Neuron (in vitro differentiated cells): ENCODE data around the gene PHLPP1.

Experiments
- H2AFZ ChIP-seq: one replicate; pipeline ENCODE4 v1.6.1; 2013; ENCODE audit warnings: low read depth, mild to moderate bottlenecking, inconsistent platforms, low read length, moderate library complexity
- H3K27me3 ChIP-seq: one replicate; pipeline ENCODE4 v1.6.1; 2013; ENCODE audit warnings: low read length; ENCODE audit not compliant: insufficient read depth
- H3K36me3 ChIP-seq: one replicate; pipeline ENCODE4 v1.6.1; 2013; ENCODE audit warnings: low read length; ENCODE audit not compliant: insufficient read depth
- H3K4me1 ChIP-seq: one replicate; pipeline ENCODE4 v1.6.1; 2013; ENCODE audit warnings: low read length; ENCODE audit not compliant: insufficient read depth
- H3K4me3 ChIP-seq: 2 replicates; pipeline ENCODE4 v1.5.1; 2013; ENCODE audit warnings: mild to moderate bottlenecking, low read length, moderate library complexity
- H3K9me3 ChIP-seq: one replicate; pipeline ENCODE4 v1.6.1; 2013; ENCODE audit warnings: low read length

The PHLPP1 gene

DNA sequence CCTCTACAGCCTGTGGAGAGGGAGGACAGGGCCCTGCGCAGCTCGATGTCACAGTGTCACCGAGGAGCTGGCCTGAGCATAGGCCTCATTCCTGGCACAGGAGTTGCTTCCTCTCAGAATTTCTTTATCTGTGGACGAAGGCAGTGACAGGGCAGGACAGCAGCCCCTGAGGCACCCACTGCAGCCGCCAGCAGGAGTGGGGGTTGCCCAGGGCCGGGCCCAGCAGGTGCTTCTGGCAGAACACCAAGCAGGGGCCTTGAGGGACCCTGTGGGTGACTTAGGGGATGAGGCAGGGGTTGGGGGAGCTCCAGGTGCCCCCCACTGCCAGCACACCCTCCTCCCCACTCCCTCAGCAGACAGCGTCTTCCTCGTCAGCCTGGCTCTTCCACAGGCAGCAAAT lies 290.0 kb downstream of the PHLPP1 start:
- Histone ChIP-seq H3K36me3 (no peaks in the 10 kb centered on the region), H2AFZ (no peak overlapping the region), H3K4me1 (no peaks in the 10 kb centered on the region), H3K9me3 (peaks cover 3% of the 10 kb centered on the region), H3K4me3 (no peak overlapping the region), H3K27me3 (no peaks in the 10 kb centered on the region)

DNA sequence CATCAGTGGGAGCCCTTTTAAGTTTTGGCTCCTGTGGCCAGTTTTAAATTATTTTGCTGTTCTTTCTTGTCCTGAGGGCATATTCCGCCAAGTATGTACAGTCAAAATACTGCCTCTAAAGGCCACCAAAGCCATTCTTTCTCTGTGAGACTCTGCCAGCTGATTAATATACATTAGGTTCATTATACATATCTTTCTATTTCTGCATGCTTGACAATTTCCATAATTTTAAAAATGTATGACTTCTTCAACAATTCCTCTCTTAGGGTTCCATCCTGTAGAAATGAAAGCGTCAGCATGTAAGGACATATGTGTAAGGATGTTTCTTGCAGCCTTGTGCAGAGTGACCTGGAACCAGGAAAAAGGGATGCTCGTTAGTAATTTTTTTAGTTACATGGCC lies 291.9 kb downstream of the PHLPP1 start:
- Histone ChIP-seq H3K4me1 (no peaks in the 10 kb centered on the region), H3K4me3 (no peak overlapping the region), H3K9me3 (peaks cover 2% of the 10 kb centered on the region), H3K36me3 (no peaks in the 10 kb centered on the region), H2AFZ (no peak overlapping the region), H3K27me3 (no peaks in the 10 kb centered on the region)

DNA sequence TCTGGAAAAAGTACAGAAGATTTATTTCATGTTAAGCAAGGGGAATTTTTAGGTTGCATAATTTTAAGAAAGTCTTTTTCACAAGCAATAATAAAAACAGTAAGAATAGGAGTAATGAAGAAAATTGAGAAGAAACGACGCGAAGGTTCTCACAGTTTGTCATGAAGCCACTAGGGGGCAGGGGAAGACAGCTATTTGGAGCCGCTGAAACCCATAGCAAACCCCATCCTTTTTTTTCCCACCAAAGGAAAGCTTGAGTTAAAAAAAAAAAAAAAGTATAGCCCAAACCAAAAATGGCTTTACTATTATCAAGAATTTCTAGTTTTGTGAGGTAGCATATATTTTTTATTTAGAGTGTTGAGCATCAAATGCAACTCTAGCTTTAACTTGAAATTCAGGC lies 300.9 kb downstream of the PHLPP1 start:
- Histone ChIP-seq H3K9me3 (no peaks in the 10 kb centered on the region), H2AFZ (no peak overlapping the region), H3K36me3 (no peaks in the 10 kb centered on the region), H3K4me3 (no peak overlapping the region), H3K27me3 (no peaks in the 10 kb centered on the region), H3K4me1 (no peaks in the 10 kb centered on the region)

DNA sequence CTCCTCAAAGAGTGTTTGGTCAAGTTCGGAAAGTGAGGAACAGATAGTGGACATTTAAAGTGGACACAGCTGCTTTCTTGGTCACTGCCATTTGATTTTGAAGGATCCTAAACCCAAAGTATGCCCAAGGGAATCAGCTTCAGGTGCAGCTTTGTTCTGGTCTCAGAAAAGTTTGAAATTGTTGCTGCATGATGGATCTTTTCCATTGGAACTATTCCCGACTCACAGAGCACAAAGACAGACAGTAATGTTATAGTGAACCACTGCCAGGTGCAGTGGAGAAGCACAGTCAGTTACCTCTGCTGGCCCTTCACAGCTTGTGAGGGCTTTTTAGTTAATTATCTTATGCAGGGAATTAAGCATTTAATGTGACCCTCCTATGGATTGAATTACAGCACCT lies 301.7 kb downstream of the PHLPP1 start:
- H2AFZ ChIP-seq = no peak overlapping the region
- H3K36me3 ChIP-seq = no peaks in the 10 kb centered on the region
- no peak overlapping the region for H3K4me3 ChIP-seq
- H3K9me3 ChIP-seq = no peaks in the 10 kb centered on the region
- no peaks in the 10 kb centered on the region for H3K27me3 ChIP-seq
- no peaks in the 10 kb centered on the region for H3K4me1 ChIP-seq

DNA sequence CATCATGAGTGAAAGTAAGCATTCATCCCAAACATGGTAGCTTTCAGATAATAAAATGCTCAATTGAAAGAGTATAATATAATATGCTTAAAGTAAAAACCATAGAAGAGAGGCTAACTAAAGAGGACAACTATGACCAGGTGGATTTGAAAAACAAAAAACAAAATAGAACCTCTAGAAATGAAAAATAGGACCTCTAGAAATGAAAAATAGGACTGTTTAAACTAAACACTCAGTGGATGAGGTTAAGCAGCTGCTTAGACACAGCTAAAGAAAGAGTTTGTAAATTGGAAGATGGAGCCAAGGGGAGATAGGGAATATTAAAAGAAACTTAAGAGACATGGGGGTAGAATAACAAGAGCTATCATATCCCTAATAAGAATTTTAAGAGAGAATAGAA lies 302.6 kb downstream of the PHLPP1 start:
- Histone ChIP-seq H3K27me3 (no peaks in the 10 kb centered on the region), H3K4me3 (no peak overlapping the region), H2AFZ (no peak overlapping the region)

DNA sequence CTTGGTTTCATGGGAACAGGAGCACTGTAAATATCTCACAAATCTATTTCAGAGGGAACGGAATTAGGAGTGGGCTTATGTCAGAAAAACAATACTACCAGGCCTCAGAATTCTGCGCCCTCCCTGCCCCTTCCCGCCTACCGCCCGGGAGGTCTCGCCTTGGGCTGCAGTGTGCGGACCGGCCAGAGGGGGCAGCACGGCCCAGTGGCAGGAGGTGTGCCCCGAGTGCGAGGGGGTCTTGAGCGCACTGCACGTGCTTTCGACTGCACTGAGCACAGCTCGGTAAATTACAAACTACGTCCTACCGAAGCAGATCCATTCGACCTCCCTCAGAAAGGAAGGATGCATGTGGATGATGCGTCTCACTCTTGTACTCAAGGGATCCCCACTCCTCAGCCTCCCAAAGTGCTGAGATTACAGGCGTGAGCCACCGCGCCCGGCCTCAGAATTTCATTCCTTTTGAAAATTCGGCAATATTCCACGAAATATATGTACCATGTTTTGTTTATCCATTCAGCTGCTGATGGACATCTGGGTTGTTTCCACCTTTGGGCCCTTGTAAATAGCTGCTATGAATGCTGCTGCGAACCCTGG lies 307.2 kb downstream of the PHLPP1 start:
- no peaks in the 10 kb centered on the region for H3K36me3 ChIP-seq
- H2AFZ ChIP-seq = no peak overlapping the region
- no peak overlapping the region for H3K4me3 ChIP-seq

More for the DNA sequence above, 302.6 kb downstream of the PHLPP1 start:
- no peaks in the 10 kb centered on the region for H3K36me3 ChIP-seq
- no peaks in the 10 kb centered on the region for H3K9me3 ChIP-seq
- no peaks in the 10 kb centered on the region for H3K4me1 ChIP-seq

DNA sequence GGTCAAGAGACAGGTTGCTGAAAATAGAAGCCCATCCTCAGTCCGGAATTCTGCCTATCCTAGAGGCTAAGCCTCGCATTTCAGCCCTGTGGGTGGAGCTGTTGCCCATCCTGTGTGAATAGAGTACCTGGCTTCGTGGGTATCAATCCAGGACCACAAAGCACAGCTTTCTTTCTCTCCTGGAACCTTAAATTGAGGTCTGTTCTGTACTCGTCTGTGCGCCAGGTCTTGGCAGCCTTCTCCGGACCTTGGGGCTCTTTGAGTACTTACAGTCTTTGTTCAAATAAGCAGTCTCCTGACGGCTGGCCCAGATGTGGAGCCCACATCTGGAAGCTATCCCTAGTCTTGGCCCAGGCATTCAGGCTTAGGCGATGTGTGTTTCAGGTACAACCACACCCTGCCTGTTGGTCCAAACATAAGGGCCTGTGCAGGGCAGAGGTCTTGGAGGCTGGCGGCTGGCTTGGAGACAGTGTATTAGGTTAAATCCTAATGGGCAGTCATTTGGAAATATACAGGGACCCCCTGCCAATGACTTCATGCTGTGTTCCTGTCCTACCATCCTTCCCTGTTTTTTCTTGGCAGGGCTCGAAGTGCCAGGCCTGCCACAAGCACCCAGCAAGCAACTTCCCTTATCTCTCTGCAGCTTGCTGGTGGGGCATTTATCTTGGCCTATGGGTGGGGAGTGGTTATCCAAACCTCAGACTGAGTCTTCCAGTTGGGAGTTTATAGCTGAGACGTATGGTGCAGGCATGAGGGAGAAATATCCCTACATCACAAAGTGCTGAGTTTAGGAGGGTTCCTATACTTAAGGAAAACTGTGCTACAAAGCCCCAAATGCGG lies 310.1 kb downstream of the PHLPP1 start:
- no peaks in the 10 kb centered on the region for H3K4me1 ChIP-seq
- H3K36me3 ChIP-seq = no peaks in the 10 kb centered on the region
- H2AFZ ChIP-seq = no peak overlapping the region
- H3K27me3 ChIP-seq = no peaks in the 10 kb centered on the region
- H3K4me3 ChIP-seq = no peak overlapping the region
- no peaks in the 10 kb centered on the region for H3K9me3 ChIP-seq

More for the DNA sequence above, 307.2 kb downstream of the PHLPP1 start:
- H3K9me3 ChIP-seq = no peaks in the 10 kb centered on the region
- H3K4me1 ChIP-seq = no peaks in the 10 kb centered on the region
- H3K27me3 ChIP-seq = no peaks in the 10 kb centered on the region

DNA sequence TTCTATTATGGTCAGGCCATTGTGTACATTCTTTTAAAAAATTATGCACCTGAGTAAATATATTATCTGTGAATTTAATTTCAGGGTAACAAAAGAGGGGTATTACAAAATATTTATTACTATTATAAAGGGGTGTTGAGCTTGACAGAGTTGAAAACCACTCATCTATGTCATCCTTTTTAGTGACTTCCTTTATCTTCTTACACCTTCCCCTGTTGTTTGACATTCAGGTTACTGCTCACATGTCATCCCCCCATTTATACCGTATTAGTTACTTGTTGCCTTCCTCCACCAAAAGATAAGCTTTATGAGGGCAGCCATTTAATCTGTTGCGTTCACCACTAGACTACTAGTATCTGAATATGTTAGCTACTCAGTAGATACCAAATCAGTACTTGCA lies 313.0 kb downstream of the PHLPP1 start:
- no peak overlapping the region for H2AFZ ChIP-seq
- H3K4me1 ChIP-seq = no peaks in the 10 kb centered on the region
- H3K36me3 ChIP-seq = no peaks in the 10 kb centered on the region
- no peak overlapping the region for H3K4me3 ChIP-seq
- H3K27me3 ChIP-seq = no peaks in the 10 kb centered on the region
- no peaks in the 10 kb centered on the region for H3K9me3 ChIP-seq
